ENCODE data around the gene EID2B. TPM values are rescaled to one million over a fixed set of nuclear protein-coding genes. Genes with fewer than 3 reads are reported as not detected.

Gene EID2B
- total RNA-seq, 1 experiment from 2014 or later = 3.5 TPM

GRCh38 chr19:39497996-39498797, 34.5 kb downstream of the EID2B start:
- Histone ChIP-seq H3K4me3 (ENCODE audit: low read length) (peak overlapping the region; percentile 63), H3K27ac (ENCODE audit: low read length) (no peak overlapping the region), H3K36me3 (ENCODE audit: low read depth, low read length) (no peaks in the 10 kb centered on the region), H3F3A (ENCODE audit: low read length, unreplicated experiment) (no peaks in the 10 kb centered on the region), H2AFZ (ENCODE audit: low read length) (peak overlapping the region; percentile 98), H3K4me2 (ENCODE audit: low read length) (peak overlapping the region; percentile 95), H3K4me1 (ENCODE audit: insufficient read depth, low read length) (peaks cover 7% of the 10 kb centered on the region), H4K20me1 (ENCODE audit: low read length) (no peaks in the 10 kb centered on the region), H3K9ac (ENCODE audit: low read length) (no peak overlapping the region), H3K79me2 (ENCODE audit: low read length) (no peaks in the 10 kb centered on the region), H3K27me3 (ENCODE audit: low read length) (no peaks in the 10 kb centered on the region), H3K9me3 (ENCODE audit: low read length) (no peaks in the 10 kb centered on the region), H3K9me2 (replicated peaks; ENCODE audit: low read length) (no peaks in the 10 kb centered on the region)
- TF ChIP-seq EZH2phosphoT487 (IDR thresholded peaks at IDR 0.05; ENCODE audit: borderline replicate concordance, low read length) = no peak
- peak; percentile 47 for TF ChIP-seq CTCF (conservative IDR thresholded peaks at IDR 0.05; ENCODE audit: low read depth, low read length)
- TF ChIP-seq EZH2 (IDR thresholded peaks at IDR 0.05; ENCODE audit: low read length, unreplicated experiment) = no peak
- POLR2A ChIA-PET (ENCODE audit: unreplicated experiment) = no interaction called here
- ATAC-seq (peak; percentile 72), DNase-seq (peak; percentile 50)
- CTCF ChIA-PET = interaction anchor here (0.6 to 0.7 kb wide), 4 partner anchors 15 to 42 kb away, joined by 3 to 4 read pairs (median 3); partner anchors contain the start of genes EID2 and EID2B
- intact Hi-C loops (cut with micrococcal nuclease) = loop anchor here (5.0 kb wide), 1 partner anchor 34 kb away; the partner anchor contains the start of gene EID2B
- BruUV-seq (replicated peaks) = no TSS peak

- H3K27me3 ChIP-seq (ENCODE audit: low read length) = no peaks in the 10 kb centered on the region
- DNase-seq = no peak
- peak overlapping the region; percentile 98 for H2AFZ ChIP-seq (ENCODE audit: low read length)
- H3K27ac ChIP-seq (ENCODE audit: low read length) = no peak overlapping the region
- no peaks in the 10 kb centered on the region for H3K9me3 ChIP-seq (ENCODE audit: low read length)
- no peaks in the 10 kb centered on the region for H3K36me3 ChIP-seq (ENCODE audit: low read depth, low read length)
- intact Hi-C loops (cut with micrococcal nuclease) = loop anchor here (5.0 kb wide), 1 partner anchor 35 kb away; the partner anchor contains the start of gene EID2B
- ChIA-PET POLR2A (ENCODE audit: unreplicated experiment) (interaction anchor here (0.7 kb wide), 1 partner anchor 37 kb away, joined by 5 read pairs; no protein-coding TSS in a partner anchor), CTCF (interaction anchor here (0.6 kb wide), 2 partner anchors 15 to 35 kb away, joined by 3 read pairs; partner anchors contain the start of gene EID2B)
- no TSS peak for BruUV-seq (replicated peaks)
- no peaks in the 10 kb centered on the region for H3F3A ChIP-seq (ENCODE audit: low read length, unreplicated experiment)
- H3K4me1 ChIP-seq (ENCODE audit: insufficient read depth, low read length) = peaks cover 12% of the 10 kb centered on the region
- H3K4me3 ChIP-seq (ENCODE audit: low read length) = peak overlapping the region; percentile 63
- H3K9ac ChIP-seq (ENCODE audit: low read length) = no peak overlapping the region
- H4K20me1 ChIP-seq (ENCODE audit: low read length) = no peaks in the 10 kb centered on the region
- peak overlapping the region; percentile 95 for H3K4me2 ChIP-seq (ENCODE audit: low read length)
- H3K9me2 ChIP-seq (replicated peaks; ENCODE audit: low read length) = no peaks in the 10 kb centered on the region
- TF ChIP-seq EZH2 (IDR thresholded peaks at IDR 0.05; ENCODE audit: low read length, unreplicated experiment) (no peak), CTCF (conservative IDR thresholded peaks at IDR 0.05; ENCODE audit: low read depth, low read length) (no peak)
- no peak for ATAC-seq
- H3K79me2 ChIP-seq (ENCODE audit: low read length) = no peaks in the 10 kb centered on the region
These were observed 35.0 kb downstream of the EID2B start for GRCh38 chr19:39497701-39497995.

GRCh38 chr19:39496063-39496462, 36.6 kb downstream of the EID2B start:
- no peak overlapping the region for H3K4me2 ChIP-seq (ENCODE audit: low read length)
- no peaks in the 10 kb centered on the region for H3F3A ChIP-seq (ENCODE audit: low read length, unreplicated experiment)
- BruUV-seq (replicated peaks) = no TSS peak
- no peak for ATAC-seq
- no peak overlapping the region for H3K9ac ChIP-seq (ENCODE audit: low read length)
- H3K9me3 ChIP-seq (ENCODE audit: low read length) = no peaks in the 10 kb centered on the region
- intact Hi-C loops (cut with micrococcal nuclease) = loop anchor here (5.0 kb wide), 1 partner anchor 36 kb away; the partner anchor contains the start of gene EID2B
- H3K9me2 ChIP-seq (replicated peaks; ENCODE audit: low read length) = no peaks in the 10 kb centered on the region
- H3K79me2 ChIP-seq (ENCODE audit: low read length) = no peaks in the 10 kb centered on the region
- DNase-seq = no peak
- CTCF ChIA-PET = no interaction called here
- H3K36me3 ChIP-seq (ENCODE audit: low read depth, low read length) = no peaks in the 10 kb centered on the region
- no peak overlapping the region for H3K4me3 ChIP-seq (ENCODE audit: low read length)
- H3K27ac ChIP-seq (ENCODE audit: low read length) = no peak overlapping the region
- no peaks in the 10 kb centered on the region for H3K27me3 ChIP-seq (ENCODE audit: low read length)
- TF ChIP-seq EZH2phosphoT487 (IDR thresholded peaks at IDR 0.05; ENCODE audit: borderline replicate concordance, low read length) (no peak), CTCF (conservative IDR thresholded peaks at IDR 0.05; ENCODE audit: low read depth, low read length) (no peak), EZH2 (IDR thresholded peaks at IDR 0.05; ENCODE audit: low read length, unreplicated experiment) (no peak)
- no peak overlapping the region for H2AFZ ChIP-seq (ENCODE audit: low read length)
- no peaks in the 10 kb centered on the region for H4K20me1 ChIP-seq (ENCODE audit: low read length)
- H3K4me1 ChIP-seq (ENCODE audit: insufficient read depth, low read length) = peaks cover 12% of the 10 kb centered on the region
- POLR2A ChIA-PET (ENCODE audit: unreplicated experiment) = no interaction called here
